ENCODE results near the gene TBC1D9B. TPM values are rescaled to one million over a fixed set of nuclear protein-coding genes. Genes with fewer than 3 reads are reported as not detected.

TBC1D9B gene
- total RNA-seq, 4 donors from 2014 or later, result 58.8 to 439 (median 212) TPM

DNA sequence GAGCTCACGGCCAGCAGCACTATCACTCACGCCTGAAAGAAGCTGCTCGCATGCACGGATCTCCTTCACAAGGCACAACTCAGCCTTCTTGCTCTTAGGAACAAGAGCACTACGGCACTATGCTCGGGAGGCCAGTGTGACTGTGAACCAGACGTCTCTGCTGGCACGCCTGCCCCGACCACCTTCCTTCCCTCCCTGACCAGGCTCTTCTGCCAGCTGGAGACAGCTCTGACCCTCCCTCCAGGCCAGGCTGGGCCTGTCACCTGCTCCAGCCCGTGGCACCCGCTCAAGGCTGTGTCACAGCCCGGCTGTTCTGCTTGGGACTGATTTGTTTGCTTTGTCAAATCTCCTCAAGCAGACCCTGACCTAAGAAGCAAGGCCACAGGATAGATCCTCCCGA is 7.0 kb downstream of the TBC1D9B start:
- Histone ChIP-seq H3K36me3 (peaks cover 0 to 87% of the 10 kb centered on the region in 2 donors), H3K4me3 (no peak overlapping the region), H3K4me1 (peaks cover 0 to under 1% (median 0%) of the 10 kb centered on the region in 3 donors), H3K9me3 (no peaks in the 10 kb centered on the region), H3K27ac (no peak overlapping the region), H3K27me3 (no peaks in the 10 kb centered on the region)
- no peak for TF ChIP-seq POLR2A (IDR thresholded peaks at IDR 0.05)
- TF ChIP-seq EP300 (IDR thresholded peaks at IDR 0.05), result no peak
- TF ChIP-seq, protein P1, sequence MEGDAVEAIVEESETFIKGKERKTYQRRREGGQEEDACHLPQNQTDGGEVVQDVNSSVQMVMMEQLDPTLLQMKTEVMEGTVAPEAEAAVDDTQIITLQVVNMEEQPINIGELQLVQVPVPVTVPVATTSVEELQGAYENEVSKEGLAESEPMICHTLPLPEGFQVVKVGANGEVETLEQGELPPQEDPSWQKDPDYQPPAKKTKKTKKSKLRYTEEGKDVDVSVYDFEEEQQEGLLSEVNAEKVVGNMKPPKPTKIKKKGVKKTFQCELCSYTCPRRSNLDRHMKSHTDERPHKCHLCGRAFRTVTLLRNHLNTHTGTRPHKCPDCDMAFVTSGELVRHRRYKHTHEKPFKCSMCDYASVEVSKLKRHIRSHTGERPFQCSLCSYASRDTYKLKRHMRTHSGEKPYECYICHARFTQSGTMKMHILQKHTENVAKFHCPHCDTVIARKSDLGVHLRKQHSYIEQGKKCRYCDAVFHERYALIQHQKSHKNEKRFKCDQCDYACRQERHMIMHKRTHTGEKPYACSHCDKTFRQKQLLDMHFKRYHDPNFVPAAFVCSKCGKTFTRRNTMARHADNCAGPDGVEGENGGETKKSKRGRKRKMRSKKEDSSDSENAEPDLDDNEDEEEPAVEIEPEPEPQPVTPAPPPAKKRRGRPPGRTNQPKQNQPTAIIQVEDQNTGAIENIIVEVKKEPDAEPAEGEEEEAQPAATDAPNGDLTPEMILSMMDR (IDR thresholded peaks at IDR 0.05), result no peak
- TF ChIP-seq POLR2AphosphoS5 (IDR thresholded peaks at IDR 0.05), result no peak
- no peak for ATAC-seq
- 100% methylated on average over 1 of the region's 13 CpGs; no CpG with 5 or more reads in 1 of the 2 donors for WGBS, 2 donors (ENCODE audit: low coverage in 1 of 2)

DNA sequence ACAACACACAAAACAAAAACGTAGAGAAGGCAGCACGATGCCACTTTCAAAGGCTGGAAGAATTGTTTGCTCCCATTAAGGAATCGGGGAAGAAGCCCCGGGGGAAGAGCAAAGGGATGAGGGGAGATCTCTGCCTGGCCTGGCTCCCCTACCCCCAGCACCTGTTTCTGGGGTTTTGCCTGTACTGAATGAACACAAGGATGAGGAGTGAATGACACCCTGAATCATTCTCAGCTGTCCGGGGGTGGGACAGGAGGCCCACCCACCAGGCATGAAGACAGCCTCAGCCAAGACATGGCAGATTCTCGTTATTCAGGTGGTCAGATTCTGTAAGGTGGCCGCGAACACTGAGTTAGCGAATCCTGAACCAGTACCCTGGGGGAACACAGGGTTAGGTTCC is 7.5 kb downstream of the TBC1D9B start:
- Histone ChIP-seq H3K36me3 (peaks cover 0 to 92% of the 10 kb centered on the region in 2 donors), H3K27ac (no peak overlapping the region), H3K4me1 (no peaks in the 10 kb centered on the region), H3K27me3 (no peaks in the 10 kb centered on the region), H3K9me3 (no peaks in the 10 kb centered on the region), H3K4me3 (no peak overlapping the region)
- WGBS, 2 donors (ENCODE audit: low coverage in 1 of 2), result 68 to 94% methylated on average over 2 to 6 of the region's 9 CpGs
- TF ChIP-seq, protein P1 (IDR thresholded peaks at IDR 0.05), result no peak
- TF ChIP-seq EP300 (IDR thresholded peaks at IDR 0.05) (no peak), POLR2AphosphoS5 (IDR thresholded peaks at IDR 0.05) (no peak), POLR2A (IDR thresholded peaks at IDR 0.05) (no peak)
- ATAC-seq, result no peak

DNA sequence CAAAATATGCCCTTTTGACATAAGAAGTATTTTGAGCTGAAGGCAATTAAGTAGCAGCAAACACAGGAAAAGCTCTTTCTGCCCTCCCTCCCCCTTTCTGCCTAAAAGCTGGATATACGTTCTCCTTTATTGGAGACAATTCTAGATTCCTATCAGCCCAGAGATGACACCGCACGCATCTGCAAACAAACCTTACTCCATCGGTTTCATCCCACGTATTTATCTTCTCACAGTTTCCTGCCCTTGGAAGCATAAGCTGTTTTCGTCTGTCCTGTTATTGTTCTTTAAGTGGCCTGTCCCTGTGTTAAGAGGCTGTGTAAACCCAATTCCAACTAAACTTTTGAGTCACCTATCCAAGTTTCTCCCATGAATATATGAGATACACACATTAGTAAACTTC is 11.8 kb downstream of the TBC1D9B start:
- TF ChIP-seq, protein P1 (IDR thresholded peaks at IDR 0.05), result no peak
- TF ChIP-seq POLR2A (IDR thresholded peaks at IDR 0.05) (no peak), POLR2AphosphoS5 (IDR thresholded peaks at IDR 0.05) (no peak), EP300 (IDR thresholded peaks at IDR 0.05) (no peak)
- no peak for ATAC-seq
- Histone ChIP-seq H3K27ac (no peak overlapping the region), H3K4me1 (no peaks in the 10 kb centered on the region), H3K4me3 (no peak overlapping the region), H3K27me3 (no peaks in the 10 kb centered on the region), H3K36me3 (peaks cover 0 to 100% of the 10 kb centered on the region in 2 donors), H3K9me3 (no peaks in the 10 kb centered on the region)
- WGBS, 2 donors (ENCODE audit: low coverage in 1 of 2), result 77 to 79% methylated on average over 6 of the region's 6 CpGs

DNA sequence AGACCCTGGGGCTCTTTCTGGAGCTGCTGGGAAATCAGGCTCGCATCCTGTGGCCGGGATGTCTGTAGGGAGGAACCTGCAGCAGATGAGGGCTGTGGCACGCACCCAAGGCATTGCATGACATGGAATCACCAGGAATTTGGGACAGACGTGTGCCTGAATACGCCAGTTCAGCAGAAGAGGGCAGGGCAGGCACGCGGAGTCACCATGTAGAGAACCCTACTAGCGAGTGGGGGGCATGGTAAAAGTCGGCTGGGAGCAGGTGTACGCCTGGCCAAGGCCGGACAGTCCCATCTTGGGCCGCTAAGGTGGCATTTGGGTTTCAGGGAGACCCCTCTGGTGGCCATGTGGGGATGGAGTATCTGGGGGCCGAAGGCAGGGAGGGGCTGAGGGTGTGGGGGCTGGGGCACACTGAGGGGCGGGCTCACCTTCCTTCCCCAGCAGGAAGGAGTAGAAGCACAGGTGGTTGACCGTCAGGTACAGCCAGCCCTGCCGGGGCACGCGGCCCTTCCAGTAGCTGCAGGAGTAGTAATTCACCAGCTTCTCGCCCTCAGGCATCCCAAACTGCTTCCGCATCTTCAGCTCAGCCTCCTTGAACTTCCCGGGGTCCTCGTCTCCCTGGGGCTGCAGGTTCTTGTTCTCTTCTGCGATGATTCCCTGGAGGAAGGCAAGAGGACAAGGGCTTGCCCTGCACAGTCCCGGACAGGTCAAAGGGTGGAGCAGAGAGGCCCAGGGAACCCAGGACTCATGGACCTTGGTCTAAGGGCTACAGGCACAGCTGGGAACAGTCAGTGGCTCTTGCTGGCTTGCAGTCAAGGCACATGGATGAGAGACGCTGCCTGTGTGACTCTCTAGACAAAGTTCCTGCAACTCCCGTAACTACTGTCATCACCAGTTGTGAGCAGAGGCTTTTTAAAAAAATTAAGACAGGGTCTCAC is 13.5 kb downstream of the TBC1D9B start:
- WGBS, 2 donors (ENCODE audit: low coverage in 1 of 2), result 86 to 94% methylated on average over 6 to 13 of the region's 26 CpGs
- H3K9me3 ChIP-seq, result no peaks in the 10 kb centered on the region
- no peaks in the 10 kb centered on the region for H3K27me3 ChIP-seq
- no peak overlapping the region for H3K27ac ChIP-seq
- H3K4me1 ChIP-seq, result no peaks in the 10 kb centered on the region
- ATAC-seq, result no peak
- peaks cover 0 to 100% of the 10 kb centered on the region in 2 donors for H3K36me3 ChIP-seq
- no peak overlapping the region for H3K4me3 ChIP-seq
- TF ChIP-seq POLR2AphosphoS5 (IDR thresholded peaks at IDR 0.05), result no peak
- no peak for TF ChIP-seq POLR2A (IDR thresholded peaks at IDR 0.05)
- no peak for TF ChIP-seq EP300 (IDR thresholded peaks at IDR 0.05)
- TF ChIP-seq, protein P1 (IDR thresholded peaks at IDR 0.05), result no peak

Data from gastroesophageal sphincter (tissue), 4 donors.